Lower lobe of right lung (tissue), 2 donors: ENCODE results near the gene MTHFD1. TPM values are rescaled to one million over a fixed set of nuclear protein-coding genes. Genes with fewer than 3 reads are reported as not detected.

Source experiments
- ATAC-seq, 2 donors: fragments of 200-7000 bp; cut with Tn5 transposase; one replicate each; pipeline ENCODE4 v1.9.1; 2020 to 2022; ENCODE audit warnings: mild to moderate bottlenecking in 2 of 2, moderate library complexity in 2 of 2
- DNase-seq: peaks from one replicate; pipeline ENCODE4 v3.0.0-alpha.2; 2020
- H3K27ac ChIP-seq: fragments of 200-600 bp; one replicate; pipeline ENCODE4 v1.8.0; 2022
- H3K27me3 ChIP-seq: fragments of 200-600 bp; one replicate; pipeline ENCODE4 v1.8.0; 2022; ENCODE audit warnings: low read depth
- H3K36me3 ChIP-seq: fragments of 200-600 bp; one replicate; pipeline ENCODE4 v1.8.0; 2022; ENCODE audit warnings: mild to moderate bottlenecking
- H3K4me1 ChIP-seq: fragments of 200-600 bp; one replicate; pipeline ENCODE4 v1.8.0; 2022
- H3K4me3 ChIP-seq: fragments of 200-600 bp; one replicate; pipeline ENCODE4 v1.8.0; 2022; ENCODE audit warnings: mild to moderate bottlenecking
- H3K9me3 ChIP-seq: fragments of 200-600 bp; one replicate; pipeline ENCODE4 v1.8.0; 2022
- CTCF ChIP-seq: fragments of 200-600 bp; IDR thresholded peaks from one replicate; pipeline ENCODE4 v1.8.0; 2022; ENCODE audit warnings: antibody characterized with exemption, mild to moderate bottlenecking
- intact Hi-C: fragments of 100-400 bp; cut with DNase I; formaldehyde crosslinking; loops from one replicate; pipeline ENCODE4 v1.11.0; 2022
- long read RNA-seq: library from polyadenylated mRNA; unstranded; transcript quantifications from one replicate; pipeline ENCODE4 v2.0.0, GENCODE V29; 2021
- total RNA-seq: library from RNA; stranded (reverse); fragmentation: NEBNext Ultra II Directional; extraction: Animal tissue kit (Norgen Biotek cat#: 25700); gene quantifications from one replicate; pipeline ENCODE4 v1.2.1, GENCODE V29; 2021
- donor health status: DM: no; HTN: yes; CAD: no; lungs with severe emphysema.

The MTHFD1 gene
- total RNA-seq, result 46.3 TPM
- long read RNA-seq, transcript MTHFD1-201 (28 exons, 3,136 nt), result major isoform, 82 of 102 reads
- long read RNA-seq, partial matches to known transcripts, result 11 of 102 reads
- long read RNA-seq, other reads (novel, unspliced or antisense), result 9 of 102 reads

GRCh38 chr14:64387782-64388532 lies at the start of gene MTHFD1:
TSS of gene MTHFD1 (plus strand) at chr14:64388353. CDS start at chr14:64388428, 75 bp downstream.
- Histone ChIP-seq H3K9me3 (no peaks in the 10 kb centered on the region), H3K4me3 (peak within 1 kb of the TSS; percentile 86), H3K27me3 (no peaks in the 10 kb centered on the region), H3K27ac (peak within 1 kb of the TSS; percentile 91), H3K4me1 (peaks cover 26% of the 10 kb centered on the region), H3K36me3 (peaks cover 8% of the 10 kb centered on the region)
- intact Hi-C loops, result no loop called here
- ATAC-seq (peak; percentile 95 to 97), DNase-seq (peak; percentile 99)
- TF ChIP-seq CTCF, result no peak

- Histone ChIP-seq H3K4me1 (peaks cover 4% of the 10 kb centered on the region), H3K27ac (peak overlapping the region; percentile 87), H3K4me3 (peak overlapping the region; percentile 90), H3K9me3 (peaks cover 7% of the 10 kb centered on the region), H3K27me3 (no peaks in the 10 kb centered on the region), H3K36me3 (no peaks in the 10 kb centered on the region)
- peak; percentile 96 for DNase-seq
- peak; percentile 96 to 97 for ATAC-seq
- TF ChIP-seq CTCF, result no peak
- intact Hi-C loops, result no loop called here
These were observed 49.4 kb upstream of the MTHFD1 start for GRCh38 chr14:64338616-64339316.

- peaks cover 4% of the 10 kb centered on the region for H3K4me1 ChIP-seq
- ATAC-seq (no peak), DNase-seq (no peak)
- H3K36me3 ChIP-seq, result no peaks in the 10 kb centered on the region
- H3K4me3 ChIP-seq, result no peak overlapping the region
- peaks cover 7% of the 10 kb centered on the region for H3K9me3 ChIP-seq
- intact Hi-C loops, result no loop called here
- TF ChIP-seq CTCF, result no peak
- no peaks in the 10 kb centered on the region for H3K27me3 ChIP-seq
- no peak overlapping the region for H3K27ac ChIP-seq
These were observed 47.5 kb upstream of the MTHFD1 start for GRCh38 chr14:64340560-64341196.

DNA sequence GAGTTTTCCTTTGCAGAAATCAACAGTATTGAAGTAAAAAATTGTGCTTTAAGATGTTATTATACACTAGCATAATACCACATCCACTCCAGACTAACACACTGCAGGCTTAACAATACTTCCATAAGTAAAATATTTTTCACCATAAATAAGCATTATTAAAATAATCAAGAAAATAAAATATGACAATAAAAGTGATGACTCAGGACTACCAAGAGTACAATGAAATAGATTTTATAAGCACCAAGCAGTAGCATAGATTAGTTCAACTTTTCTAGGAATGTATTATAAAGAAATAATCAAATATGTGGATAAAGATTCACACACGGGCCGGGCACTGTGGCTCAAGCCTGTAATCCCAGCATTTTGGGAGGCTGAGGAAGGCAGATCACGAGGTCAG lies 40.4 kb upstream of the MTHFD1 start:
- H3K36me3 ChIP-seq, result no peaks in the 10 kb centered on the region
- H3K9me3 ChIP-seq, result no peaks in the 10 kb centered on the region
- DNase-seq (no peak), ATAC-seq (no peak)
- intact Hi-C loops, result no loop called here
- TF ChIP-seq CTCF, result no peak
- no peak overlapping the region for H3K27ac ChIP-seq
- no peaks in the 10 kb centered on the region for H3K4me1 ChIP-seq
- H3K27me3 ChIP-seq, result no peaks in the 10 kb centered on the region
- no peak overlapping the region for H3K4me3 ChIP-seq

- no peaks in the 10 kb centered on the region for H3K4me1 ChIP-seq
- intact Hi-C loops, result no loop called here
- H3K4me3 ChIP-seq, result no peak overlapping the region
- no peak for TF ChIP-seq CTCF
- H3K27ac ChIP-seq, result no peak overlapping the region
- H3K27me3 ChIP-seq, result no peaks in the 10 kb centered on the region
- no peaks in the 10 kb centered on the region for H3K9me3 ChIP-seq
- no peak for DNase-seq
- H3K36me3 ChIP-seq, result no peaks in the 10 kb centered on the region
- no peak for ATAC-seq
These were observed 38.2 kb upstream of the MTHFD1 start for GRCh38 chr14:64349741-64350490.
